Esophagus (tissue), 2 donors: Measurements from ENCODE around the gene DENND6B. TPM values are rescaled to one million over a fixed set of nuclear protein-coding genes. Genes with fewer than 3 reads are reported as not detected.
A peak's percentile ranks its signal among the peaks of the same experiment; 100 is the strongest.
"Not testable (repeated sequence)": the region's sequence is repeated elsewhere in the genome, so short reads cannot be mapped to it uniquely, and the experiment has no call there.

Experiments used
- H3K27ac ChIP-seq, 2 donors: one replicate each; pipeline ENCODE4 v1.5.1; 2013; ENCODE audit warnings: low read depth in 2 of 2, mild to moderate bottlenecking in 2 of 2, inconsistent platforms in 1 of 2, low read length in 1 of 2, moderate library complexity in 1 of 2
- H3K27me3 ChIP-seq, 2 donors: one replicate each; pipeline ENCODE4 v1.6.1; 2013; ENCODE audit warnings: low read length in 2 of 2, control low read depth in 1 of 2, mild to moderate bottlenecking in 1 of 2; ENCODE audit not compliant: insufficient read depth in 2 of 2, control insufficient read depth in 1 of 2
- H3K36me3 ChIP-seq, 2 donors: one replicate each; pipeline ENCODE4 v1.6.1; 2013; ENCODE audit warnings: low read length in 1 of 2; ENCODE audit not compliant: control insufficient read depth in 2 of 2, insufficient read depth in 2 of 2
- H3K4me1 ChIP-seq, 2 donors: one replicate each; pipeline ENCODE4 v1.6.1; 2013; ENCODE audit warnings: low read length in 1 of 2; ENCODE audit not compliant: control insufficient read depth in 2 of 2, insufficient read depth in 2 of 2
- H3K4me3 ChIP-seq, 2 donors: one replicate each; pipeline ENCODE4 v1.5.1; 2013; ENCODE audit warnings: low read length in 2 of 2, mild to moderate bottlenecking in 2 of 2, low read depth in 1 of 2, moderate library complexity in 1 of 2
- H3K9me3 ChIP-seq, 2 donors: one replicate each; pipeline ENCODE4 v1.6.1; 2013; ENCODE audit warnings: mild to moderate bottlenecking in 2 of 2, low read depth in 1 of 2, low read length in 1 of 2, moderate library complexity in 1 of 2; ENCODE audit not compliant: control insufficient read depth in 2 of 2, insufficient read depth in 1 of 2
- WGBS, 2 donors: extraction: QIAGEN DNeasy Blood & Tissue Kit; methylation state at CpG; one replicate each; pipeline ENCODE4 v1.1.7; 2013; 5-methylcytosine and 5-hydroxymethylcytosine counted together
- polyA plus RNA-seq, 2 donors: library from polyadenylated mRNA; stranded (reverse); fragments of 200-250 nt; gene quantifications; one replicate each; pipeline ENCODE4 v1.2.3, GENCODE V29; 2013
- donor health status: healthy with polysubstance abuse.
- donor health status: Bipolar disorder and iron deficiency.

The DENND6B gene
- polyA plus RNA-seq, 2 donors: 2.4 to 6.8 TPM

GRCh38 chr22:50276143-50276542, 50.7 kb downstream of the DENND6B start:
- H3K36me3 ChIP-seq: peaks cover 0 to 62% of the 10 kb centered on the region in 2 donors
- H3K9me3 ChIP-seq: peaks cover 0 to 9% of the 10 kb centered on the region in 2 donors
- H3K27me3 ChIP-seq: no peaks in the 10 kb centered on the region
- WGBS, 2 donors: 52 to 58% methylated on average over 25 of the region's 25 CpGs
- peaks cover 0 to 16% of the 10 kb centered on the region in 2 donors for H3K4me1 ChIP-seq
- H3K4me3 ChIP-seq: no peak overlapping the region
- H3K27ac ChIP-seq: peak overlapping the region; percentile 55 to 78

- H3K27ac ChIP-seq: peak overlapping the region; percentile 3 to 36
- H3K9me3 ChIP-seq: peaks cover 0 to 7% of the 10 kb centered on the region in 2 donors
- 70 to 80% methylated on average over 43 of the region's 43 CpGs for WGBS, 2 donors
- H3K27me3 ChIP-seq: no peaks in the 10 kb centered on the region
- no peak overlapping the region for H3K4me3 ChIP-seq
- H3K4me1 ChIP-seq: peaks cover 4 to 19% of the 10 kb centered on the region in 2 donors
- peaks cover 0 to 55% of the 10 kb centered on the region in 2 donors for H3K36me3 ChIP-seq
These were observed 51.4 kb downstream of the DENND6B start for GRCh38 chr22:50275181-50276055.

DNA sequence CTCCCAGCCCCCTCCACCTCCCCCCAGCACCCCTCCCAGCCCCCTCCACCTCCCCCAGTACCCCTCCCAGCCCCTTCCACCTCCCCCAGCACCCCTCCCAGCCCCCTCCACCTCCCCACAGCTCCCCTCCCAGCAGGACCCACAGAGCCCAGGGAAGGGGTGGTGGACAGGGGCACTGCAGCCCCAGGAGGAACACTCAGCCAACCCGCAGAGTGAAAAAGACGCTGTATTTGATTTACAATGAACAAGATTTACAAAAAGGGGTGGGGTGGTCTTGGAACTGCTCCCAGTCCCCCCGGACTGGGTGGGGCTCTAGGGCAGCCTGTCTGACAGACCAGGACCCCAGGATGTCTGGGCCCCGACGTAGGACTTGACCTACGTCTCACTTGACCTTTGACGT, 52.0 kb downstream of the DENND6B start:
- Histone ChIP-seq H3K9me3 (peaks cover 0 to 5% of the 10 kb centered on the region in 2 donors), H3K4me1 (peaks cover 4 to 16% of the 10 kb centered on the region in 2 donors), H3K4me3 (no peak overlapping the region), H3K36me3 (peaks cover 0 to 48% of the 10 kb centered on the region in 2 donors), H3K27ac (peak overlapping the region in 1 of 2 donors; percentile 3), H3K27me3 (no peaks in the 10 kb centered on the region)
- WGBS, 2 donors: 46 to 58% methylated on average over 7 of the region's 7 CpGs

- peaks cover 0 to 44% of the 10 kb centered on the region in 2 donors for H3K36me3 ChIP-seq
- 24 to 25% methylated on average over 7 of the region's 7 CpGs for WGBS, 2 donors
- no peak overlapping the region for H3K4me3 ChIP-seq
- no peaks in the 10 kb centered on the region for H3K27me3 ChIP-seq
- peaks cover 0 to 5% of the 10 kb centered on the region in 2 donors for H3K9me3 ChIP-seq
- no peak overlapping the region for H3K27ac ChIP-seq
- peaks cover 4 to 15% of the 10 kb centered on the region in 2 donors for H3K4me1 ChIP-seq
These were observed 52.5 kb downstream of the DENND6B start for GRCh38 chr22:50274311-50274710.

DNA sequence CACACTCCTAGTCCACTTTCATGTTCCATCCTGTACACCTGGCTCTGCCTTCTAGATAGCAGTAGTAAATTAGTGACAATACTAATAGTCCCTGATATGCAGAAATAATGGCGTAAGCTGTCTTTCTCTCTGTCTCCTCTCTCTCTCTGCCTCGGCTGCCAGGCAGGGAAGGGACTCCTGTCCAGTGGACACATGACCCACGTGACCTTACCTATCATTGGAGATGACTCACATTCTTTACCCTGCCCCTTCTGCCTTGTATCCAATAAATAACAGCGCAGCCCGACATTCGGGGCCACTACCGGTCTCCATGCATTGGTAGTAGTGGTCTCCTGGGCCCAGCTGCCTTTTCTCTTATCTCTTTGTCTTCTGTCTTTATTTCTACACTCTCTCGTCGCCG, 53.0 kb downstream of the DENND6B start:
- Histone ChIP-seq H3K36me3 (peaks cover 0 to 38% of the 10 kb centered on the region in 2 donors), H3K4me1 (peaks cover 7 to 18% of the 10 kb centered on the region in 2 donors)
- not testable (repeated sequence) for H3K4me3 ChIP-seq, H3K9me3 ChIP-seq, H3K27ac ChIP-seq, H3K27me3 ChIP-seq
- 74 to 83% methylated on average over 10 of the region's 10 CpGs for WGBS, 2 donors

GRCh38 chr22:50273352-50273751, 53.5 kb downstream of the DENND6B start:
- not testable (repeated sequence) for H3K9me3 ChIP-seq, H3K4me3 ChIP-seq, H3K27me3 ChIP-seq, H3K27ac ChIP-seq
- Histone ChIP-seq H3K36me3 (peaks cover 0 to 34% of the 10 kb centered on the region in 2 donors), H3K4me1 (peaks cover 9 to 22% of the 10 kb centered on the region in 2 donors)
- WGBS, 2 donors: 53 to 54% methylated on average over 11 of the region's 11 CpGs

GRCh38 chr22:50272044-50272802, 54.6 kb downstream of the DENND6B start:
- peaks cover 12 to 29% of the 10 kb centered on the region in 2 donors for H3K4me1 ChIP-seq
- peaks cover 0 to 23% of the 10 kb centered on the region in 2 donors for H3K36me3 ChIP-seq
- peak overlapping the region in 1 of 2 donors; percentile 6 for H3K27ac ChIP-seq
- H3K4me3 ChIP-seq: no peak overlapping the region
- WGBS, 2 donors: 41 to 43% methylated on average over 20 to 26 of the region's 26 CpGs
- peaks cover 0 to 5% of the 10 kb centered on the region in 2 donors for H3K9me3 ChIP-seq
- H3K27me3 ChIP-seq: no peaks in the 10 kb centered on the region

GRCh38 chr22:50271519-50271970, 55.3 kb downstream of the DENND6B start:
- Histone ChIP-seq H3K27me3 (no peaks in the 10 kb centered on the region), H3K4me3 (peak overlapping the region; percentile 7 to 31), H3K27ac (no peak overlapping the region), H3K36me3 (peaks cover 0 to 20% of the 10 kb centered on the region in 2 donors), H3K4me1 (peaks cover 12 to 31% of the 10 kb centered on the region in 2 donors), H3K9me3 (peaks cover 0 to 5% of the 10 kb centered on the region in 2 donors)
- 1% methylated on average over 32 to 45 of the region's 45 CpGs for WGBS, 2 donors

- 1 to 2% methylated on average over 51 to 53 of the region's 53 CpGs for WGBS, 2 donors
- Histone ChIP-seq H3K36me3 (peaks cover 0 to 13% of the 10 kb centered on the region in 2 donors), H3K4me1 (peaks cover 12 to 30% of the 10 kb centered on the region in 2 donors), H3K4me3 (peak overlapping the region; percentile 31 to 48), H3K27me3 (no peaks in the 10 kb centered on the region), H3K27ac (peak overlapping the region; percentile 36 to 56), H3K9me3 (no peaks in the 10 kb centered on the region)
These were observed 56.0 kb downstream of the DENND6B start for GRCh38 chr22:50270666-50271394.
